HEK293 (cell line): ENCODE data around the gene KRT12.

Source experiments
- CTCF ChIP-seq: fragments of 450-650 bp; formaldehyde crosslinking; IDR thresholded peaks from 2 replicates; pipeline ENCODE4 v1.5.1; 2016; ENCODE audit warnings: missing biosample characterization, missing genetic modification characterization
- HOXA7 ChIP-seq: sonication (generic); formaldehyde crosslinking; IDR thresholded peaks from 2 replicates; pipeline ENCODE4 v1.8.1; 2022; ENCODE audit warnings: missing genetic modification reagents, borderline replicate concordance
- MYNN ChIP-seq: fragments of 450-650 bp; formaldehyde crosslinking; IDR thresholded peaks from 2 replicates; pipeline ENCODE4 v1.5.1; 2016; ENCODE audit warnings: missing biosample characterization, missing genetic modification characterization, borderline replicate concordance
- ZBTB49 ChIP-seq: fragments of 450-650 bp; formaldehyde crosslinking; IDR thresholded peaks from 2 replicates; pipeline ENCODE4 v1.5.1; 2016; ENCODE audit warnings: missing biosample characterization, missing genetic modification characterization, low read depth
- ZBTB8A ChIP-seq: fragments of 450-650 bp; formaldehyde crosslinking; IDR thresholded peaks from 2 replicates; pipeline ENCODE4 v1.5.1; 2016; ENCODE audit warnings: missing biosample characterization, missing genetic modification characterization
- ZNF23 ChIP-seq: fragments of 450-650 bp; formaldehyde crosslinking; IDR thresholded peaks from 2 replicates; pipeline ENCODE4 v1.5.1; 2016; ENCODE audit warnings: missing biosample characterization, missing genetic modification characterization, borderline replicate concordance
- ZNF654 ChIP-seq: fragments of 450-650 bp; formaldehyde crosslinking; IDR thresholded peaks from 2 replicates; pipeline ENCODE4 v1.5.1; 2016; ENCODE audit warnings: low read depth, missing biosample characterization, missing genetic modification characterization

GRCh38 chr17:40843242-40843641 is 23.8 kb downstream of the KRT12 start:
- TF ChIP-seq MYNN (tag by site-specific recombination), result no peak
- no peak for TF ChIP-seq ZBTB49 (tag by site-specific recombination)
- TF ChIP-seq ZNF23 (tag by site-specific recombination), result no peak
- TF ChIP-seq ZBTB8A (tag by site-specific recombination), result no peak
- TF ChIP-seq CTCF (tag by site-specific recombination), result no peak
- TF ChIP-seq HOXA7, result no peak
- no peak for TF ChIP-seq ZNF654
